NOMO-1 (cell line): ENCODE measurements around the gene AGFG1.
"Not testable (repeated sequence)": the region's sequence is repeated elsewhere in the genome, so short reads cannot be mapped to it uniquely, and the experiment has no call there.

Experiments
- DNase-seq, 2 experiments: peaks; one replicate each; lab custom pipeline; 2025; ENCODE audit not compliant: unreplicated experiment in 2 of 2; lab: John Stamatoyannopoulos, UW

AGFG1 gene

DNA sequence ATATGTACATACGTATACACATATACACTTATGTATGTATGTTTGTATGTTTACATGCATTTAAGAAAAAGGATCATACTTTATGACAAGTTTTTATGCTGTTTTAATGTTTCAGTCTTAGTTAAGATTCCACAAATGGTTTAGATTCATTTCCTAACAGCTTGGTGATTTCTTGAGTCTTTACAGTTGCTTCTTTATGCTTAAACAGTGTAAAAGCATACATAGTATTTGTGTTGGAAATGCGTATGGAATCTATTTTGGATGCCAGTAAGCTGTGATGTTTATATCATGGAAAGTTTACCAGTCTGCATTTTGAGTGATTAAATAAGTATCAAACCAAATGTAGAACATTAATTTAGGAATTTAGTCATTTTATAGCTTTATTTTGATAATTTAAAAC lies 55.4 kb downstream of the AGFG1 start:
- DNase-seq, result no peak

- DNase-seq, result no peak
Observed at GRCh38 chr2:227528803-227529202, 56.8 kb downstream of the AGFG1 start.

DNA sequence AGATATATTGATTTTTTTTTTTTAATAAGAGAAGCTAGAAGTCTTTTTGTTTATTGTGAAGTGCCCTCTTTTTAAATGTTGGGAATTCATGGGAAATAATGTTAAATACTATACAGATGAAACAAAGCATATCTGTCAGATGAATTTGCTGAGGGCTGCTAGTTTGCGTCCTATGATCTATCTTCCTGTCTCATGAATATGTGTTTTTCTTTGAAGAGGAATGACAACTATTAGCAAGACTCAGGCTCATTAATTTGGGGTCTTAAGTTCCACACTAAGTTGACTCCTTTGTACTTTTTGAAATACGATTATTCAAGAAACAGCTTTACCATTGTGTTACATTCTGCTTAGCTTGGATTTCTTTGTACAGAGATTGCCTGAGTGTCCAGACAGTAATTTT lies 57.9 kb downstream of the AGFG1 start:
- DNase-seq, result no peak

DNA sequence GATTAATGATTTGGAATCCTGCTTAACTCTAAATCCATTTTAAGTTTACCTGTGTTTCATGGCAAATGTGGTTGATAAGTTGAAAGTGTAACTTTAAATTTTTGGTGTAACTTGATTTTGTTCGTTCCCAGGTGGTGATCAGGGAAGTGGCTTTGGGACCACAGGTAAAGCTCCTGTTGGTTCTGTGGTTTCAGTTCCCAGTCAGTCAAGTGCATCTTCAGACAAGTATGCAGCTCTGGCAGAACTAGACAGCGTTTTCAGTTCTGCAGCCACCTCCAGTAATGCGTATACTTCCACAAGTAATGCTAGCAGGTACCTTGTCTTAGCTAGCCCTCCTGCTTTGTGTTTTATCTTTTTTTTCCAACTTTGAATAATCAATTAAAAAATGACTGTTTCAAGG lies 62.8 kb downstream of the AGFG1 start:
- no peak for DNase-seq

GRCh38 chr2:227536445-227536844 lies 64.5 kb downstream of the AGFG1 start:
- no peak for DNase-seq

- no peak for DNase-seq
Observed at GRCh38 chr2:227539465-227539956, 67.6 kb downstream of the AGFG1 start.

- DNase-seq, result not testable (repeated sequence)
Observed at GRCh38 chr2:227540352-227540751, 68.4 kb downstream of the AGFG1 start.

GRCh38 chr2:227545990-227546389 lies 74.0 kb downstream of the AGFG1 start:
- DNase-seq, result no peak

- DNase-seq, result no peak
Observed at GRCh38 chr2:227551836-227552235, 79.9 kb downstream of the AGFG1 start.

DNA sequence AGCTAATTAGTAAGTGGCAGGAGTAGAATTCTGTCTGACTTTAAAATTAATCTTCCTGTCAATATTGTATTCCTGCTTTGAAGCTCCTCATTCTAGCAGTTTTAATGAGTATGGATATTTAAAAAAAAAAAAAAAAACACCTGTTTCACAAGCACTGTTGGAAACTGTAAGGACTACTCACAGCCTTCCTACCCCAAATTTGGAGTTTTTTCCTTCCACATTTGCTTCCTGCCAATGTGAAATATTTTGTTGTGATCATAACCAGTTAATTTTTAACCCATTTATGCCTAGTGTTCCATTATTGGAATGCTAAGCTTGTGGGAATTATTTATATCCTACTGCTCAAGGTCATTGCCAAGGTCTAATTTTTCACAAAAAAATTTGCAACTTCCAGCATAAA lies 90.6 kb downstream of the AGFG1 start:
- DNase-seq, result no peak

DNA sequence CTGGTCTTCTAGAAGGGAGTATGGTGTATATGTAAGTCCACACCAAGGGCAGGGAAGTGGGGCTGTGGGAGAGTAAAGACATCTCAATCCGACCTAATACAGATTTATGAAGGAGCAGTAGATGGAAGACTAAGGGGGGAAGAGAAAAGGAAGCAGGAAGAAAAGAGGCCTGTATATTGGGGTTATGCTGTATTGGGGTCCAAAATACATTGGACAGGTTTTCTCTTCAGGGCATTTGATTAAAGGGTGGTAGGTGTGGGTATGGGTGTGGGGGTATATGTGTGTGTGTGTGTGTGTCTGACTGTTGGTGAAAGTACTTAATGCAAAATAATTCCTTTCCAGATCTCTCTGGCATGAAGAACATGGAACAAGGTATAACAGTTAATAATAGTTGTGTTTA lies 93.1 kb downstream of the AGFG1 start:
- no peak for DNase-seq

GRCh38 chr2:227566012-227566411 lies 94.1 kb downstream of the AGFG1 start:
- no peak for DNase-seq

GRCh38 chr2:227568852-227569169 lies 96.9 kb downstream of the AGFG1 start:
- no peak for DNase-seq

DNA sequence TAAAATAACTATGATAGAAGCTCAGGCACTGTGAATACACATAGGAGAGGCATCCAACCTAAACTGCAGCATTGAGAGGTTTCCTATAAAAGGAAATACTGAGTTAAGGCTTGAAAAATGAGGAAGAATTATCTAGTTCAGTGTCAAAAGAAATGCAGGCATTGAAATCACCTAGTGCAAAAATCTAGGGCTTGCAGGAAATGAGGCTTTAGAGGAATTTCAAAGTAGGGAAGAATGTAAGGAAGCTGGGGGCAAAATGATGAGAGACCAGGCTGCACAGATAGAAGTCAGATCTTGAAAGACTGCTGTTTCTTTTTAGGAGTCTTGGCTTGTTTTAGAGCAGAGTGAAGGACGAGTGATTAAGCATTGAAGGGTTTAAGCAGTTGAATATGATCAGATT lies 98.7 kb downstream of the AGFG1 start:
- DNase-seq, result no peak

GRCh38 chr2:227576110-227576509 lies 104.2 kb downstream of the AGFG1 start:
- no peak for DNase-seq

DNA sequence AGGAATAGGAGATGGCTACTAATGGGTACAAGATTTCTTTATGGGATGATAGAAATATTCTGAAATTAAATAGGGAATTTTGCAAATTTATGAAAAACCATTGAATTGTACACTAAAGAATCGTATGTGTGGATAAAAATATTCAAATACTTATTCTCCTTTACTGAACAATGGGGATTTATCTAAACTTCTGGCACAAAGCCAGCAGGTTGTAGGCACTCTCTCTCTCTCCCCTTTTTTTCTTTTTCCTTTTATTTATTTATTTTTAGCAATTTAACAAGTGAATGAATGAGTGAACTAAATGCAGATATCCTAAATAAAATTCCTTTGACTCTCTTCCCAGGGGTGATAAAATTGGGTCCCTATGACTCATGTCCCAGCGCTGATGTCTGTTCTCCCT lies 104.9 kb downstream of the AGFG1 start:
- DNase-seq, result no peak

GRCh38 chr2:227577555-227577954 lies 105.6 kb downstream of the AGFG1 start:
- DNase-seq, result no peak

GRCh38 chr2:227578642-227579041 lies 106.7 kb downstream of the AGFG1 start:
- no peak for DNase-seq

GRCh38 chr2:227579791-227580190 lies 107.8 kb downstream of the AGFG1 start:
- DNase-seq, result no peak

DNA sequence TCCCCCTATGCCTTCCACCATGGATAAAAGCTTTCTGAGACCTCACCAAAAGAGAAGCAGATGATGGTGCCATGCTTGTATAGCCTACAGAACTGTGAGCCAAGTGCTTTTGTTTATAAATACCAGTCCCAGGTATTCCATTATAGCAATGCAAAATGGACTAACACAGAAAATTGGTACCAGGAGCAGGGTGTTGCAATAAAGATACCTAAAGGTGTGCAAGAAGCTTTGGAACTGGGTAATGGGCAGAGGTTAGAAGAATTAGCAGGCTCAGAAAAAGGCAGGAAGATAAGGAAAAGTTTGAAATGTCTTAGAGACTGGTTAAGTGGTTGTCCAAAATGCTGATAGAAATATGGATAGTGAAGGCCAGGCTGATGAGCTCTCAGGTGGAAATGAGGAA lies 110.4 kb downstream of the AGFG1 start:
- no peak for DNase-seq

DNA sequence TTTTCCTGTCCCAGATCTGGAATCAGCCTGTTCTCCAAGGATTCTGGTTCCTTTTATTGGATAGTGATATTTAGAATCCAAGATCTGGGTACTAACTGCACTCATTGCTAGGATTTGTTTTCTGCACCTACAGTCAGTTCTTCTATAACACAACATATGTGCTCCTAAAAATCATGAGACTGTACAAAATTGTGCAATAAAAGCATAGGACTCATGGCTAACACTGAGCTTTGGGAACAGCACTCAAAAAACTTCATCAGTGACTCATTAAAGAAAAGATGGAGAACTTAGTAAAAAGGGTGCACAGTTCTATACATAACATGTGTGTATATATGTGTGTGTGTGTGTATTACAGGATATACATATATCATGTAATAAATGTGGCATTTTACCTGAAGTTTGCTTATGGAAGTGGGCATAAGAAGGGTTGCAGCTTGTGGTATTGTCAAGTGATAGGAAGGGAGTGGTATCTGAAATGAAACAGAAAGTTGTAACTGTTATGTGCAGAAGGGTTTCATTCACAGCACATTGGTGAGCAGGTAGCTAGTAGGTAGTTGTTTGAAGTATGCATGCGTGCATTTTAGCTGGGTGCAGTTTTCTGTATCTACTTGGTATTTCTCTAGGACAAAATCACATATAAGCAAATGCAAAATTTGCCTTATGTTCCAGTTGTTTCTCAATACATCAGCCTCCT lies 120.9 kb downstream of the AGFG1 start:
- no peak for DNase-seq

DNA sequence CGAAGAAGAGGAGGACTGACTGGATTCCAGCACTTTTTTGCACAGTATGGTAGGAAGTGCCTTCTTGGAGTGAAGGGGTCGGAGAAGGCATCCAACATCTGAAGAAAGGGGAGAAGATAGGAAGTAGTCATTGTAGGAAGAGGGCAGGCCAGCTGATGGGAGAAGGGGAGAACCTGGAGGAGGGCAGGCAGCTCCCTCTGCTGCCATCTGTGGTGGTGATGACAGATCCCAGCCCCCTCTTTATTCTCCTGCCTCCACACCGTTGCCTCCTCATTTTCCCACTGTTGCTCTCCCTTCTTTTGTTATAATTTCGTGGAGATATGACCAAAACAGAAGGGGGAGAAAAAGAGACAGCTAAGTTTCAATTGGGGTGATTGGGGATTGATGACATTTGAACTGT lies 123.8 kb downstream of the AGFG1 start:
- no peak for DNase-seq

GRCh38 chr2:227597036-227597435 lies 125.1 kb downstream of the AGFG1 start:
- DNase-seq, result no peak
